Measurements from ENCODE around the gene PPP5C. TPM values are rescaled to one million over a fixed set of nuclear protein-coding genes. Genes with fewer than 3 reads are reported as not detected.

PPP5C gene
- total RNA-seq, 2 experiments from 2014 or later, result 105 to 118 TPM

GRCh38 chr19:46391296-46392251 lies 44.7 kb downstream of the PPP5C start:
- H3K4me3 ChIP-seq (ENCODE audit: low read depth, low read length, poor library complexity, severe bottlenecking), result no peak overlapping the region
- no peak for DNase-seq (ENCODE audit: low spot score)
- no peak for TF ChIP-seq CTCF (conservative IDR thresholded peaks at IDR 0.05; ENCODE audit: low read length)
- TF ChIP-seq EZH2phosphoT487 (IDR thresholded peaks at IDR 0.05; ENCODE audit: borderline replicate concordance, low read depth, low read length), result no peak
- no peaks in the 10 kb centered on the region for H3K9me2 ChIP-seq (ENCODE audit: insufficient read depth, low read length)
- H3K79me2 ChIP-seq (ENCODE audit: insufficient read depth, low read depth, low read length), result no peaks in the 10 kb centered on the region
- BruUV-seq (replicated peaks), result no TSS peak
- ChIA-PET CTCF (ENCODE audit: unreplicated experiment) (no interaction called here), POLR2A (no interaction called here)
- no peak overlapping the region for H3K4me2 ChIP-seq (ENCODE audit: low read length)
- H2AFZ ChIP-seq (ENCODE audit: low read length), result no peak overlapping the region
- peaks cover 67% of the 10 kb centered on the region for H3K36me3 ChIP-seq (ENCODE audit: insufficient read depth, low read length)
- H3K9me3 ChIP-seq (ENCODE audit: low read length), result no peaks in the 10 kb centered on the region
- no peak overlapping the region for H3K27ac ChIP-seq (ENCODE audit: low read depth, low read length, poor library complexity, severe bottlenecking)
- no peaks in the 10 kb centered on the region for H4K20me1 ChIP-seq (ENCODE audit: insufficient read depth, low read length)
- intact Hi-C loops (cut with micrococcal nuclease; ENCODE audit: unreplicated experiment), result no loop called here
- H3K4me1 ChIP-seq (ENCODE audit: insufficient read depth, low read length, poor library complexity, severe bottlenecking), result no peaks in the 10 kb centered on the region

GRCh38 chr19:46392252-46392801 lies 45.4 kb downstream of the PPP5C start:
- no peak for DNase-seq (ENCODE audit: low spot score)
- no peaks in the 10 kb centered on the region for H4K20me1 ChIP-seq (ENCODE audit: insufficient read depth, low read length)
- no peak overlapping the region for H3K4me2 ChIP-seq (ENCODE audit: low read length)
- no peaks in the 10 kb centered on the region for H3K9me3 ChIP-seq (ENCODE audit: low read length)
- no peak overlapping the region for H3K27ac ChIP-seq (ENCODE audit: low read depth, low read length, poor library complexity, severe bottlenecking)
- intact Hi-C loops (cut with micrococcal nuclease; ENCODE audit: unreplicated experiment), result no loop called here
- no peaks in the 10 kb centered on the region for H3K9me2 ChIP-seq (ENCODE audit: insufficient read depth, low read length)
- H3K36me3 ChIP-seq (ENCODE audit: insufficient read depth, low read length), result peaks cover 59% of the 10 kb centered on the region
- POLR2A ChIA-PET, result no interaction called here
- no peaks in the 10 kb centered on the region for H3K79me2 ChIP-seq (ENCODE audit: insufficient read depth, low read depth, low read length)
- CTCF ChIA-PET (ENCODE audit: unreplicated experiment), result no interaction called here
- no TSS peak for BruUV-seq (replicated peaks)
- no peak overlapping the region for H3K4me3 ChIP-seq (ENCODE audit: low read depth, low read length, poor library complexity, severe bottlenecking)
- no peak overlapping the region for H2AFZ ChIP-seq (ENCODE audit: low read length)
- TF ChIP-seq CTCF (conservative IDR thresholded peaks at IDR 0.05; ENCODE audit: low read length) (no peak), EZH2phosphoT487 (IDR thresholded peaks at IDR 0.05; ENCODE audit: borderline replicate concordance, low read depth, low read length) (no peak)
- H3K4me1 ChIP-seq (ENCODE audit: insufficient read depth, low read length, poor library complexity, severe bottlenecking), result no peaks in the 10 kb centered on the region

- Histone ChIP-seq H4K20me1 (ENCODE audit: insufficient read depth, low read length) (no peaks in the 10 kb centered on the region), H3K36me3 (ENCODE audit: insufficient read depth, low read length) (peaks cover 54% of the 10 kb centered on the region), H3K4me2 (ENCODE audit: low read length) (no peak overlapping the region), H3K9me2 (ENCODE audit: insufficient read depth, low read length) (no peaks in the 10 kb centered on the region), H3K9me3 (ENCODE audit: low read length) (no peaks in the 10 kb centered on the region), H3K79me2 (ENCODE audit: insufficient read depth, low read depth, low read length) (no peaks in the 10 kb centered on the region), H3K27ac (ENCODE audit: low read depth, low read length, poor library complexity, severe bottlenecking) (no peak overlapping the region), H2AFZ (ENCODE audit: low read length) (no peak overlapping the region), H3K4me1 (ENCODE audit: insufficient read depth, low read length, poor library complexity, severe bottlenecking) (no peaks in the 10 kb centered on the region), H3K4me3 (ENCODE audit: low read depth, low read length, poor library complexity, severe bottlenecking) (no peak overlapping the region)
- DNase-seq (ENCODE audit: low spot score), result no peak
- POLR2A ChIA-PET, result no interaction called here
- no TSS peak for BruUV-seq (replicated peaks)
- intact Hi-C loops (cut with micrococcal nuclease; ENCODE audit: unreplicated experiment), result no loop called here
- no peak for TF ChIP-seq CTCF (conservative IDR thresholded peaks at IDR 0.05; ENCODE audit: low read length)
- no peak for TF ChIP-seq EZH2phosphoT487 (IDR thresholded peaks at IDR 0.05; ENCODE audit: borderline replicate concordance, low read depth, low read length)
- CTCF ChIA-PET (ENCODE audit: unreplicated experiment), result no interaction called here
Observed at GRCh38 chr19:46392837-46393236, 46.0 kb downstream of the PPP5C start.

Measured in OCI-LY7 (cell line).